ENCODE results near the gene PPM1H.
A peak's percentile ranks its signal among the peaks of the same experiment; 100 is the strongest.
"Not testable (repeated sequence)": the region's sequence is repeated elsewhere in the genome, so short reads cannot be mapped to it uniquely, and the experiment has no call there.

Gene PPM1H

DNA sequence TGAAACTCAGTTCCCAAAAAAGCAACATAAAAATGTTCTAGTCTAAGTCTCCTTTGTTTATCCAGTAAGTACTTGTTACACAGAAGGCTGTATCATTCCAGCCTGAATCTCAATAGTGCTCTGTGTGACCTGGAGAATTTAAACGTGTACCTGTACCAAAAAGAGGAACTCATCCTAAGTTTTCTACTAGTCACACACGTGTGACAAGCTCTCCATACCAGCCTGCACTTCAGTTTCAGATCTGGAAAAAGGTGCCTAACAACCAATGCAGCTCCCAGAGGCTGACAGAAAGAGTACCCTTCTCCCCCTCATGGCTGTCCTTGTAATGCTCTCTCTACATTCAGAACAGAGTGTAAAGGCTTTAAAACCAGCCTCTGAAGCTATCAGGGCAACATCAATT lies 27.4 kb downstream of the PPM1H start:
- no peak for DNase-seq

DNA sequence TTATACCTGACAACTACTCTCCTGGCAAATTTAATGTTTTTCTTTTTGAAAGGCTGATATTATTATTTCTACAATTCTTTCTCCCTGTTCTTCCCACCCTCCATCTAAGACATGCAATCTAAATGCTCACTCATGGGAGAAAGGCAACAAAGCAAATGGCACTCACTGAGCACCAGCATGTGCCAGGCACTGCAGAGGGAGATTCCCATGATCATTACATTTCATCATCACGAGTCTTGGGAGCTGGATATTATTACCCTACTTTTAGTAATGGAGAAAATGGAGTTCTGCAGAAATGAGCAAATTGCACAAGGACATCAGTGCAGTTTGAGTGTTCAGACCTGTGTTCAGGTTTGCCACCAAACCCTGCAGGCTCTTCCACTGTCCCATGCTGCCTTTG lies 27.9 kb downstream of the PPM1H start:
- DNase-seq = no peak

DNA sequence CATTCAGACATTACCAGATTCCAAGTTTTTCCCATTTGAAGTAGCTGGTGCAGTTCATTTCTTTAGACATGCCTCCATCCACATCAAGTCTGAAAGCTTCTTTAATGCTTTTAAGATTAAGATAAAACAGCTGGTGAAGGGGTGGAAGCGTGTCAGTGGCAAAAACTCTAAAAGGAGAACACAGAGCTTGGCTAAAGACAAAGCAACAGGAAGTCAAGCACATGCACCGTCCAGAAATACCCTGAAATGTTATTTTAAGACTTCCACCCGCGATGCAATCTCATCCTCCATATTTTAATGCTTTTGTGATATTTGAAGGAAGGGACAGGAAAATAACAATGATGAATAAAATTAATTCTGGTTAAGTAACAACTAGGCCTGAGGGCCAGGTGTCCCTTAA lies 31.8 kb downstream of the PPM1H start:
- DNase-seq = no peak

DNA sequence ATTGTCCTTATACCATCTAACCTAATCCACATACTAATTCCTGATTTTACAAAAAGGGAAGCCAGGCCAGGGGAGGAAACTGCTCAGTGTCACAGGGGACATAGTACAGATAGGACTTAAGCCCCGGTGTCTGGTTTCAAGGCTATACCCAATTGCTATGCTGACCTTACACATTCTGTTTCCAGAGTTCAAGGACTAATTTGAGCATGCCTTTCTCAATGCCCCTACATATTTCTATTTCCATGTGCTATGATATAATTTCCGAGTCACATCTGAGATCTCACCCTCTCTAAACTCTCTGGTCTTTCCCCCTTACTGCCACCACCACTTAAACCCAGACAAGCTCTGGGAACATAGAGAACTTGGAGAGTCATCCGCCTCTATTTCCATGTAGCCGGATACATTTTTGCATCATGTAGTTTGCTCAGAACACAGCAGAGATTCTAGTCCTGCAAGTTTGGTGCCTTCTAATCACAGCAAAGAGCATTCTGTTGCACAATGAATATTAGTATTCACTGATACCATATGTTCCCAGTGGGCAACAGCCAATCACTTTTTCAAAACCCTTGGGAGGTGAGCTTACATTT lies 34.2 kb downstream of the PPM1H start:
- no peak for DNase-seq

DNA sequence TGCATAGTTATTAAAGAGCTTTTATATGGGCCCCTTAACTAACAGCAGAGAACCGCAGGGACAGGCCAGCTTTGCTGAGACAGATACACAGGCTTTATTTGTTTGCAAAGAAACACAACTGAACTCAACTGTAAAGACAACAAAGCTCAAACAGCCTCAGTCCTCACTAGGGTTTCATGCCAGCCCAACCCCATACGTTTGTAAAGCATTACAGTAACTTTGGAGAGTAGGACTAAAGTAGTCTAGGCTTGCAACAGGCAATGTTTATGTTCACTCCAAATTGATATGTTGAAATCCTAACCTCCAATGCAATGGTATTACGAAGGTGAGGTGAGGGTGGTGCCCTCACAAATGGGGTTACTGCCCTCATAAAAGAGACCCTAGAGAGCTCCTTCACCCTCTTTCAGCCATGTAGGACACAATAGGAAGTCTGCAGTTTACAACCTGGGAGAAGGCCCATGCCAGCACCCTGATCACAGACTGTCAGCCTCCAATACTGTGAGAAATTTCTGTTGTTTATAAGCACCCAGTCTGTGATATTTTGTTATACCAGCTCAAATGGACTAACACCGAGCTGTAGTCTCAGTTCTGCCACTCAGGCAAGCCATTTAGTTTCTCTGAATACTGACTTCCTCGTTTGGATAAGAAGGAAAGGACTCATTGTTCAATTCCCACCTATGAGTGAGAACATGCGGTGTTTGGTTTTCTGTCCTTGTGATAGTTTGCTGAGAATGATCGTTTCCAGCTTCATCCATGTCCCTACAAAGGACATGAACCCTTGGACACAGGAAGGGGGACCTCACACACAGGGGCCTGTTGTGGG lies 35.2 kb downstream of the PPM1H start:
- no peak for DNase-seq

DNA sequence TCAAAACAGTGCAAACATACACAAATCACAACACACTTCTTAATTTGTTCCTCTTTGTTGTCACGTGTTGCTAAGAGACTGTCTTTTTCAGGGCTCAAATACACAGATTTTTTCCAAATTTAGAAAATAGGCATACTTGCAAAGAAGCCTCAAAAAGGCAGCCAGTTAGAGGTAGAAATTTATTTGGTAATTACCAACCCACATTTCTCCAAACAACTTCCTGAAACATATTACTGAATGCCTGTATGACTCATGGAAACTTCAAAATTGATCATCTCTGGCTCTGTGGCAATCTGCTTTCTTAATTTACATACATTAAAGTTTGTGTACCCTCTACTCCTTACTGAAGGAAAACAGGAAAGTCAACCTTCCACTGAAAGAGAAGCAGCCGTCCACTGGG lies 36.4 kb downstream of the PPM1H start:
- DNase-seq = peak; percentile 17

DNA sequence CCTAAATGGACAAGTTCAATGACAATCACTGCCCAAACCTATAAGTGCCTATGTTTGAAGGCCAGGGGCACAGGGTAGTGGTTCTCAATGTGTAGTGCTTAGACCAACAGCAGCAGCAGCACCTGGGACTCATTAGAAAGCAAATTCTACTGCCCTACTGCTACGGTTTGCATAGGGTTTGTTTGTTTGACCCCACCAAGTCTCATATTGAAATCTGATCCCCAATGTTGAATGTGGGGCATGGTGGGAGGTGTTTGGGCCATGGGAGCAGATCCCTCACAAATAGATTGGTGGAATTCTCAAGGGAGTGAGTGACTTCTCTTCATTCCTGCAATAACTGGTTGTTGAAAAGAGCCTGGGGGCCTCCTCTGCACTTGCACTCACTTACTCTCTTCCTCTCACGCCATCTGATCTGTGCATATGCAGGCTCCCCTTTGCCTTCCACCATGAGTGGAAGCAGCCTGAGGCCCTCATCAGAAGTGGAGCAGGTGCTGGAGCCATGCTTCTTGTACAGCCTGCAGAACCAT lies 39.5 kb downstream of the PPM1H start:
- no peak for DNase-seq

DNA sequence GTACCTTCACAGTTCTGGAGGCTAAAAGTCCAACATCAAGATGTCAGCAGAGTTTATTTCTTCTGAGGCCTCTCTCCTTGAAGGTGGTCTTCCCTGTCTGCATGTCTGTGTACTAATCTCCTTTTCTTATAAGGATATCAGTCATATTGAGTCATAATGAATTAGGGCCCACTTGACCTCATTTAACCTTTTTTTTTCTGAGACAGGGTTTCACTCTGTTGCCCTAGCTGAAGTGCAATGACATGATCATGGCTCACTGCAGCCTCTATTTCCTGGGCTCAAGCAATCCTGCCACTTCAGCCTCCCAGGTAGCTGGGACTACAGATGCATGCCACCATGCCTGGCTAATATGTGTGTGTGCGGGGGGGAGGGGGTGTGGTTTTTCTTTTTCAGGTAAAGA lies 41.7 kb downstream of the PPM1H start:
- DNase-seq = no peak

DNA sequence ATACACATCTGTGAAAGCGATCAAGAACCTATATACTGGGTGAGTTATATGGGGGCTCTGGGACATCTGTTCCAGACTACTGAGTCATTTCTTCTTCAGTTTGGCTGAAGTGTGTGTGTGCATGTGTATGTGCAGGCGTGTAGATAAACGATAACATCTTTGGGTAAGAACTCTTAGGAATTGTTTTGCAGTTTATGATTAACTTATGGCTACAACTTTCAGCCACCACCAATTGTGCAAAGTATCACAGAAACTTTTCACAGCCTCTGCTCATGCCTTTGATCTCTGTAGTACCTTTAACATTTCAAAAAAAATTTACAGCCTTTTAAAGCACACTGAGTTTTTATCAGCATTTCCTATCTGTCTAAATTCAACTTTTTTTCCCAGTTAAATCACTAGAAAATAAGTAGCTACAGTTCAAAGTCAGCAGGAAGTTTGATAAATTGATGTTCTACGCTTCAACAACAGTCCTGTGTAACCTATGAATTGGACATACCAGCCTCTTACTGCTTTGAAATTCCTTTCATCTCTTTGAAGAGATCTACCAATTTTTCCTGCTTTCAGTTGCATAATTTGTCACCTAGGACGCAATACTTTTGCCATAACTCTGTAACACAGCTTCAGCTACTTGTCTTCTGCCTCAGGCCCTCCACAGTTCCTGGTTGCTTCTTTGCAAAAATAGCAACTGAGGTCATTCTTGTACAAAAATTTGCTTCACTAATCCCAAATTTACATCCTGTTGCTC lies 43.0 kb downstream of the PPM1H start:
- no peak for DNase-seq

DNA sequence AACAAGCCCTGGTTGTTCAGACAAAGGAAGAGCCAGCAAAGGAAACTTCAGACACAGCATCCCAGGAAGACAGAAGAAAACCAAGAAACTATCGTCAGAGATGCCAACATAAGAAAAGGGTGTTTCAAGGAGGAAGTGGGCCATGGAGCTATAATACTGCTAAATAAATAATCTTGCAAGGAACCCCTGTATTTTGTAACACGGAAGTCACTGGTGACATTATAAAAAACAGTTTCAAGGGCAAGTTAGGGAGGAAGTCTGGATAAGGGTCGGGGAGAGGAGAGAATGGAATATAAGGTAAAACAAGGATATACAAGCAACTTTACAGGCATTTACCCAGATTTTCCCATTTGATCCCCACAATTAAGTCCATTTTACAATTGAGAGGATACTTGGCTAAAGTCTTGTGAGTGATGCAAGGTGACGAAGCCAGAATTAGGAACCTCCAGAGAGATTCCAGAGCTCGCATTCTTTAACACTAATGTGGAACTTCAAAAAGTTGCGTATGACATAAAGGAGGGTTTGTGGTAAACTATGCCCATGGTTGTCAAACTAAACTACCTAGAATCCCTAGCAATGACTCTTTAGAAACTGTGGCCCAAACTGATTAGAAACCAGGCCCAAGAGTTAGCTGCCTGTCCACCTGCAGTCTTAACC lies 46.4 kb downstream of the PPM1H start:
- no peak for DNase-seq

DNA sequence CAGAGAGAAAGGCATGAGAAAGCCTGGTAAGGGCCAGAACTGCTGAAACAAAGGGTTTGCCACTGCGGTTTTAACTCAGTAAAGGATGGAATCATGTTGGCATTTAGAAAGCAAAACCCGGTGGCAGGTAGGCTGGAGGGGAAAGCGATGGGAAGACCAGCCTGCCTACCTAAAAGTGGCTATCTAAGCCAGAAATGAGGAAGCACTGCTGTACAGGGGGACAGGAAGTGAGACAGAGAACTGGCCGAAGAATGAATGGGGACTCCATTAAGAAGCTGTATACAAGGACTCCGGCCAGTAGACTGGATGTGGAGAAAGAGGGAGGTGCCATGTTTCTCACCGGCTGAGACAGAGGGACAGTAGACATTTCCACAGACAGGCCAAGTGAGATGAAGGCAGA lies 48.2 kb downstream of the PPM1H start:
- DNase-seq = no peak

DNA sequence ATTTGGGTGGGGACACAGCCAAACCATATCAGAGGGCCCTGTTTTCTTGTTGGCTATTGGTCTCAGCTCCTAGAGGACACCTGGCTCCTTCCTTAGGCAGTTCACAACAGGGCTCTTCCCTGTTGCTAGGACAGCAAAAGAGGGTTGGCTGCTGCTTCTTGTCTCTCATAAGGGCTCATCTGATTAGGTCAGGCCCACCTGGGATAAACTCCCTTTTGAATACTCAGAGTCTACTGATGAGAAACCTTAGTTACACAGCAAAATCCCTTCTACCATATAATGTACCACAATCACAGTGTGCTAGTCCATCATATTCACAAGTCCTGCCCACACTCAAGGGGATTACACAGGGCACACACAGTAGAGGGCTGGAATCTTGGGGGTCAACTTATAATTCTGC lies 49.7 kb downstream of the PPM1H start:
- DNase-seq = no peak

DNA sequence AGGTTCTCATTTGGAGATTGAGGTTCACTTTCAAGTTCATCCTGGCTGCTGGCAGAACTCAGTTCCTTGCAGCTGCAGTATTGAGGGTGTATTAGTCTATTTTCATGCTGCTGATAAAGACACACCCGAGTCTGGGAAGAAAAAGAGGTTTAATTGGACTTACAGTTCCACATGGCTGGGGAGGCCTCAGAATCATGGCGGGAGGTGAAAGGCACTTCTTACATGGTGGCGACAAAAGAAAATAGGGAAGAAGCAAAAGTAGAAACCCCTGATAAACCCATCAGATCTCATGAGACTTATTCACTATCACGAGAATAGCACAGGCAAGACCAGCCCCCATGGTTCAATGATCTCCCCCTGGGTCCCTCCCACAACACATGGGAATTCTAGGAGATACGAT lies 50.1 kb downstream of the PPM1H start:
- not testable (repeated sequence) for DNase-seq

DNA sequence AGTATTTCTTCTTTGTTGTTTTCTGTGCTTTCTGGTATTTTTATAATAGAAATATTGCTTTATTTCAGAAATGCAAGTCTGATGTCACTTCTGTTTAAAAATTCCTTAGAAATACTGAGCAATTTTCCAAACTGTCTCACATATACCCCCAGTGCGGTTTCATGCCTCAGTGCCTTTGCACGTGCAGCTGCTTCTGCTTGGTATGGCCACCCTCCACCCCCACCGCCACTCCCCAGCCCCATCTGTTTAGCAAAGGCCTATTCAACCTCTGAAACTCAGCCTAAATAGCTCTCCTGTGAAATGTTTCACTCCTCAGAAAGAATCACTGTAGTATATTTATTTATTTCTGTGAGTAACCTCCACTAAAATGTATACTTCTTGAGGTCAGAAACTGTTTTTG lies 52.3 kb downstream of the PPM1H start:
- no peak for DNase-seq

DNA sequence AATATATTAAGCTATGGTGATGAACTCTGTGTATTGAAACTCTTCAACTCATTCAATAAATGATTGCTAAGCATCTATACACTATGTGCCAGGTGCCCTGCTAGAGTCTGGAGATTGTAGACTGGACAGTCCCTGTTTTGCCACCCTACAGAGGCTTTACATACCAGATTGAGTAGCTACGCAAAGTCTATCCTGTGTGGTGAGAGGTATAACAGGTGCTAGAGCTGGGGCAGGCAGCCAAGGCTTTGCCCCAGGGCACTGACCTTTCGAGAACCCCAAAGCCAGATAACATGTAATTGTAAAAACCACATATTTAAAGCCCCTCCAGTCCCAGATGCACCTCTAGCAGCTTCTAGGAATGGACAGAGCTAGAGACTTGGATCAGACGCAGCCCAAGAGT lies 52.8 kb downstream of the PPM1H start:
- DNase-seq = no peak

DNA sequence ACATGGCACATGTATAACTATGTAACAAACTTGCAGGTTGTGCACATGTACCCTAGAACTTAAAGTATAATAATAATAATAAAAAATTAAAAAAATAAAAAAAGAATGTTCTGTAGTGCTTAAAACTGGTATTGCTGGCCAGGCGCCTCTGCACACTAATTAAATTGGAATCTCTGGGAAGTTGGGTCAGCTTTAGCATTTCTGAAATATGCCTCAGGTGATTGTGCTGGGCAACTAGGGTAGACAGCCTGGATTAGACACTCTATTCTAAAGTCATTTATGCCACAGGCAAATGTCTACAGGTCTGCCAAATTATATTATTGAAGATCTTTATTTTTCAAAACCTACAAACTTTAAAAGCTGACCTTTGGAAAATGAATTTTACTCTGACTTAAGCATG lies 55.3 kb downstream of the PPM1H start:
- no peak for DNase-seq

DNA sequence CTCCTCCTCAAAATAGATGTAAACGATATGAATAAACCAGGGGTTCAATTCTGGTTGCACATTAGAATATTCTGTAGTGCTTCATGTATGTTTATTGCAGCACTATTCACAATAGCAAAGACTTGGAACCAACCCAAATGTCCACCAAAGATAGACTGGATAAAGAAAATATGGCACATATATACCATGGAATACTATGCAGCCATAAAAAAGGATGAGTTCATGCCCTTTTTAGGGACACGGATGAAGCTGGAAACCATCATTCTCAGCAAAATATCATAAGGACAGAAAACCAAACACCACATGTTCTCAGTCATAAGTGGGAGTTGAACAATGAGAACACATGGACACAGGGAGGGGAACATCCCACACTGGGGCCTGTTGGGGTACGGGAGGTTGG lies 55.7 kb downstream of the PPM1H start:
- not testable (repeated sequence) for DNase-seq

DNA sequence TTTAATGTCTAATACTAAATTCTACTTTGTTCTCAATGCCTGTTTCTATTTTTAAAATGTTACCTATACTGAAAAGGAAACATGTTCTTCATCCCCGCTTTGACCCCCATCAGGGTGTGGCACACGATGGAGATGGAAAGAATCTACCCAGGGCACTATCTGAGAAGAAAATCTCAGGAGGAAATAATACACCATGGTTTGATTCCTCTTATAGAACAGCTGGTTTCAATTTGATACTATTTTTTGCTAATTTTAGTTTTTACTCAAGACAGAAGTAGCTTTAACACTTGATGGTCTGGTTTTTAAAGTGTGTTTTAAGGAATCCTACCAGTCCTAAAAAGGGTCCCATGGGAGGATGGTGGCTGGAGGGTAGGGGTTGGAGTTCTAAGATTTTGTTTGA lies 56.7 kb downstream of the PPM1H start:
- no peak for DNase-seq

DNA sequence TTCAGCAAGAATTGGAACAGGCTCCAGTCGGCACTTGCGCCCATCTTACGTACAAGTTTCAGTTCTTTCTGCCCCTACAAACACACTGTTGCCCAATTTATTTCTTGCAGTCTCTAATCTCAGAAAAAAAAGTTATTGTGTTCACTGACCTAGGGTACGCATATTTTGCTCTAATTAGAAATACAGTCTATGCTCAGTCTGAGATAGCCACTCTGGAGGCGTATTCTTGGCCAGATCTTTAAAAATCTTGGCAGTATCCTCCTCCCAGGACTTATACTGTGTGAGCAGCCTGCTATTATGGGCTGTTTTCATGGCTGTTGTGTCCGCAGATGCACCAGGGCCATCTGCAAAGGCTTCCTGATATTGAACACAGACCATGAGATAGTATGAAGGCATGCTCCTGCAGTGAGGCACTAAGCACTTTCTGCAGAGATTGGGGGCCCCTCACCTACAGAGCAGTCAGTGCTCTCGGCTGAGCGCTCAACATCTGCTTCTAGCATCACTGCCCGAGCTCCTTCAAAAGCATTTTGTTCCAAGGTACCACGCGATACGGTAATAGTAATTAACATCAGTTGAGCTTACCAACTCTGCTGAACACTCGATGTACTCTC lies 57.9 kb downstream of the PPM1H start:
- no peak for DNase-seq

DNA sequence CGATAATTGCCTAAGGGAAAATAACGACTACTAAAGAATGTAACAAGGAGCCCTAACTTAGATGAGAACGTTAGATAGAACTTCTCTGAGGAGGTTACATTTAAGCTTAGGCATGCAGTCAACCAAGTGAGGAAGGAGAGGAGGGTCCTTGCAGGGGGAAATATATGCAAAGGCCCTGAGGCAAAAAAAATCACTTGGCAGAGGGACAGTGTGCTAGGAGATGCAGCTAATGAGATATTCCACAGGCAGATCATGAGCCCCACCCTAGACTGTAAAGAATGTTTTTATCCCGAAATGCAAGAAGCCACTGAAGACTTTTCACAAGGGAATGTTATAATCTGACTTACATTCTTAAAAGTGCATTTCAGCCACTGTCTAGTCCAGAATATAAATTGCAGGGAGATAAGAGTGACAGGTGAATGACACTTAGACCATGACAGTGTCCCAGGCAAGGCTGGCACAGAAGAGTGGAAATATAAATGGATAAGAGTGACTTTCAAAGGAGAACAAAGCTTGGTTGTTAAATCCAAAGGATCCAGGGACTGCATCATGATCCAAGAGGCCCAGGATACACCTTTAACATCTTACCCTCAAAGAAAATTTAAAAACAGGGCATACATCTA lies 61.0 kb downstream of the PPM1H start:
- no peak for DNase-seq

DNA sequence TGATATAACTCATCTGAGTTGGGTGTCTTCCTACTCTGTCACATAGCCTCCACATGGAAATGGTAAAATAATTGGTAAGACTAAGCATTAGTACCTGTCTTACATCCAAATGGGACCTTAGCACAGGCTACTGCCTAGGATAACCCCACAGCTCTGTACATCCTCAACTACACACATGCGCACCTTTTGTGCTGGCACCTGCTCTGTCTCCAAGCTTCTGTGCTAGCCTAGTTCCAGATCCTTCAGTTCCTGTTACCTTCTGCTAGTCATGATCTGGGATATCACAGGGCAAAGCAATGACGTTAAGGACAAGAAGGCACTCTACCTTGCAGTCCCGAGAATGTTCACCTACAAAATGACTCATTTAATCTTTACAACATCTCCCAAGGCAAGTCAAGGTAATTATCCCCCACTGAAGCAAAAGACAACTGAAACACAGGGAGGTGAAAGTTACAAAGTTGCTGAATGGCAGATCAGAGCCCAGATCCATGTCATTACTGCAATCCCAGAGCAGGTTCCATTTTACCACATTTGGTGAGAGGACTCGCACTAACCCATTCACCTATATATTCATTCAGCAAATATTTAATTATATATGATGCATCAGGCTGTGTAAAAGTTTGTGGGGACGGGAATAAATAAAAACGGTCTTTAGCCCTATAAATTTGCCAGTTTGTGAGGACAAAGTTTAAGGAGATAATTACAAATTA lies 61.7 kb downstream of the PPM1H start:
- DNase-seq = no peak

DNA sequence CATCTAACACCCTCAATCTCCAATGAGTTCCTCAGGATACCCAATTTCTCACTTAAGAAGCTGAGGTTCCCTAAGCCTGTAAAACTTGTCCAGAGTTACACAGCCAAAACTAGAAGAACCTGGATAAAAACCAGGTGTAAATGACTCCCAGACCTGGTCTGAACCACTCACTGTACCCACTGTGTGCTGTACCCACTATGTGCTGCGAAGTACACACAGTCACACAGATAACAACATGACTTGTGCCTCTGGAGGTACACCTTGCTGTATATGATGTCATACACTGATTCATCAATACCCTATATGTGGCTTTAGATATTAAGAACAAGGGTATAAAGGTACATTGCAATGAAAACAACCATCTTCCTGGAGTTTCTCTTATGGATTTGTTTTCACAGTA lies 66.1 kb downstream of the PPM1H start:
- no peak for DNase-seq

Data from fibroblast of skin of right biceps (primary cell).